C4-2B (cell line): ENCODE data around the gene HOXB1.

Source experiments
- H3K27ac ChIP-seq: fragments of 450-650 bp; 2 replicates; pipeline ENCODE4 v1.5.1; 2017
- ZFX ChIP-seq: fragments of 450-650 bp; IDR thresholded peaks from 2 replicates; pipeline ENCODE4 v1.6.1; 2017
- TF ChIP-seq, protein P1 (sequence below): fragments of 450-650 bp; conservative IDR thresholded peaks from 2 replicates; pipeline ENCODE4 v1.5.1; 2017; ENCODE audit warnings: mild to moderate bottlenecking

HOXB1 gene

DNA sequence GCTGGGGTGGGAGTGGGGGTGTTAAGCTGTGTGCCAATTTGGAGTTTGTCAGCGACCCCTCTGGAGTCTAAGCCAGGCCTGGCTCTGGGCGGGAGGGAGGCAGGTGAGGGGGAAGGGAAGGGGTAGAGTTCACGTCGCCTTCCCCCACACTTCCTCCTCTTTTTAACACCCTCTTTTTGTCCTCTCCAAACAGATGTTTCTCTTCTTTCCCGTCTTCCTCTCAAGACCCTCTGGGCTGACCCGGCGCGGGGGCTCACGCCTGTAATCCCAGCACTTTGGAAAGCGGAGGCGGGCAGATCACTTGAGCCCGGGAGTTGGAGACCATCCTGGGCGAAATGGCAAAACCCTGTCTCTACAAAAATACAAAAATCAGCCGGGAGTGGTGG is 3.3 kb downstream of the HOXB1 start:
- no peak for TF ChIP-seq ZFX
- TF ChIP-seq, protein P1, sequence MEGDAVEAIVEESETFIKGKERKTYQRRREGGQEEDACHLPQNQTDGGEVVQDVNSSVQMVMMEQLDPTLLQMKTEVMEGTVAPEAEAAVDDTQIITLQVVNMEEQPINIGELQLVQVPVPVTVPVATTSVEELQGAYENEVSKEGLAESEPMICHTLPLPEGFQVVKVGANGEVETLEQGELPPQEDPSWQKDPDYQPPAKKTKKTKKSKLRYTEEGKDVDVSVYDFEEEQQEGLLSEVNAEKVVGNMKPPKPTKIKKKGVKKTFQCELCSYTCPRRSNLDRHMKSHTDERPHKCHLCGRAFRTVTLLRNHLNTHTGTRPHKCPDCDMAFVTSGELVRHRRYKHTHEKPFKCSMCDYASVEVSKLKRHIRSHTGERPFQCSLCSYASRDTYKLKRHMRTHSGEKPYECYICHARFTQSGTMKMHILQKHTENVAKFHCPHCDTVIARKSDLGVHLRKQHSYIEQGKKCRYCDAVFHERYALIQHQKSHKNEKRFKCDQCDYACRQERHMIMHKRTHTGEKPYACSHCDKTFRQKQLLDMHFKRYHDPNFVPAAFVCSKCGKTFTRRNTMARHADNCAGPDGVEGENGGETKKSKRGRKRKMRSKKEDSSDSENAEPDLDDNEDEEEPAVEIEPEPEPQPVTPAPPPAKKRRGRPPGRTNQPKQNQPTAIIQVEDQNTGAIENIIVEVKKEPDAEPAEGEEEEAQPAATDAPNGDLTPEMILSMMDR: no peak
- H3K27ac ChIP-seq: no peak overlapping the region

DNA sequence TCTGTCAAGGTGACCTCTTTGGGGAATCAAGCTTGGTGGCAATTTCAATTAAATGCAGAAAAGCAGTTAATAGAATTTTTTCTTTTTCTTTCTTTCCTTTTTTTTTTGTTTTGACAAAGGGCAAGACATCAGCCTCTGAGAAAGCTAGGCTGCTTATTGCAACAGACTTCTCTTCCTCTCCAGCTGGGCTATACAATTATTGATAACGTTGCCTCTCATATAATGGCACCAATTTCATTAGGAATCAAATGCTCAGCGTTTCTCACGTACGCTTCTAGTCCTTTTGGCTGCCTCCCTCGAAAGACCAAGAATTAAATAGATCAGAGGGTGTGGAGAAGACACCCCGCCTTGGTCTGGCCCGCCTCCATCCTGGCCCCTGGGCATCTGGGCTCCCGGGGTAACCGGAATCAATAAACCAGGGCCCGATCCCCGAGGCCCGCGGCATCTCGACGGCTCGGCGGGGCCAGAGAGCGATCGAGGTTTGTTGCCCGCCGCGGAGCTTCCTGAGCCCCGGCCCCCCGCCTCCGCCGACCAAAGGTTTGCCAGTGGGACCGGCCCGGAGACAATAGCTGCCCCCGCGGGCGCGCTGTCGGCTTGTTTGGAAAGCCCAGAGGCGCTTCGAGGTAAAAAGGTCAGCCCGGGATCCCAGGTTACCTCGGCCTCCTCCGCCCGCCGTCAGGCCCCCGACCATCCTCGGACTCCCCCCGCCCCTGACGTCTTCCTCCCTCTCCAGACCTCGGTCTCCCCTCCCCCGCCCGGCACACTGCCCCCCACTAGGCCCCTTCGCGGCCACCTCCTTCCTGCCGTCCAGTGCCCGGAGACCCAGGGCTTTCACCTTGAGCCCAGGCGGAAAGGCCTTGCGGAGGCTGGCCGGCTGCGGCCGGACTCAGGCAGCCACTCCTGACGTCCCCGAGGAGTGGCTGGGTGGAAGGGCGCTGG is 3.9 kb downstream of the HOXB1 start:
- no peak overlapping the region for H3K27ac ChIP-seq
- TF ChIP-seq, protein P1: no peak

DNA sequence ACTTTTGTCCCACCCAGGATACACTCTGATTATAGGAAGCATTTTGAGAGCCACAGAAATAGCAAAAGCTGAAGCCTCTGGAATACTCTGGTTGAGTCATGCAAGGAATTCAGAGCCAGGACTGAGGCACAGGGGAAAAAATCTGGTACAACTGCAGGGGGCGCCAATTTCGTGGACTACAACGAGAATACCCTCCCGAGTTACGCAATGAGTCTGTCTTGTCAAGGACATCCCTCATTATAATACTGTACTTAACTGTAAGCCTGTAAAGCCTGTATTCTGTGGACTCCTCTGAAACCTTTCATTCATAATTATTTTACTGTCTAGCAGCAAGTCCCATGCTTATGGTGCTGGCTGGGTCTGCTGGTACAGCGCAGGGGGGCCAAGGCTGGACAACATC is 7.8 kb downstream of the HOXB1 start:
- H3K27ac ChIP-seq: peak overlapping the region; percentile 34; the same call in 1 of the 2 replicates

DNA sequence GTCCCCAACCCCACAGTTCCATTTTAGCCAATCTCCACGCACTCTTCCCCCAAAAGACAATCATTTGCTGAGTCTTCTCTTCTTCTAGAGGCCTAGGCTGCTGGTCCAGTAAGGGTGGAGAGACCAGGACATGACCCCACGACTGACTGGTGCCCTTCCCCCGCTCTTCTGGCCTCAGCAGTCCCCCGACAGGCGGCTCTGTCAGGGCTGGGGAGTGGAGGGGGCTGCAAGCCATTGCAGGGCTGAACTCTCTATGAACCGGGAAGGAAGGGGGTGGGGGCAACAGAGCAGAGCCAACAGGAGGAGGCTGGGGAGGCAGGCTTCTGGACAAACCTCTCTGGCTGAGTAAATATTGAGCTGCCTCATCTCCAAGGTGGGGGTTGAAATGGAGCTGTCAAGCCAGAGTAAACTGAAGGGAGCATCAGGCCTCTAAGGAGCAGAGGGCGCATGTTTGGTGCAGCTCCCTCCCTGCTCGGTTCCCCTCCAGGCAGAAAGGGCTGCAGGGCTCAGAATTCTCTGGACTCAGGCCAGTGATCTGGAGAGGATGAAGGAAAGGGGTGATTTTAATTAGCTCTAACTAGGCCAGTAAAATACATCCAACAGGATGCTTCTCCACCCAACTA is 8.7 kb downstream of the HOXB1 start:
- H3K27ac ChIP-seq: peak overlapping the region; percentile 34
- TF ChIP-seq, protein P1: no peak
- no peak for TF ChIP-seq ZFX

More for the DNA sequence above, 7.8 kb downstream of the HOXB1 start:
- TF ChIP-seq, protein P1: no peak
- TF ChIP-seq ZFX: no peak

DNA sequence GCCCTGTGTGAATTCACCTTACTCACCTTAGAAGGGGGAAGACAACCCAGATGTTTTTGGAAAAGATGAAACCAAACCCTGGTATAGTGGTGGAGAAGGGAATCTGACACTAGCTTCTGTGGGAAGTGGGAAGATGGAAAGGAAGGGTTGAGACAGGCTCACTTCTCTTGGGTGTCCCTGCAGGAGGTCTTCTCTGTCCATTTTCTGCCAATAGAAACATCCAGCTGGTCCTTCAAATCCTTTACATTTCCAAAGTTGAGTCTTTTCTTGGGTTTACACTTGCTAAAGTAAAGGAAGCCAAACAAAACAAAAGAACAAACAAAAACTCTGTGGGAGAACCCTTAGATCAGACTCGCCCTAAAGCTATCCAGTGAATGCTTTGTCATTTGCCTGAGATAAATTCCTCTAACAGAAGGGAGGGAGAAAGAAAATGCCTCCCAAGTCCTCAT is 10.2 kb downstream of the HOXB1 start:
- no peak for TF ChIP-seq ZFX
- TF ChIP-seq, protein P1: no peak
- H3K27ac ChIP-seq: no peak overlapping the region

DNA sequence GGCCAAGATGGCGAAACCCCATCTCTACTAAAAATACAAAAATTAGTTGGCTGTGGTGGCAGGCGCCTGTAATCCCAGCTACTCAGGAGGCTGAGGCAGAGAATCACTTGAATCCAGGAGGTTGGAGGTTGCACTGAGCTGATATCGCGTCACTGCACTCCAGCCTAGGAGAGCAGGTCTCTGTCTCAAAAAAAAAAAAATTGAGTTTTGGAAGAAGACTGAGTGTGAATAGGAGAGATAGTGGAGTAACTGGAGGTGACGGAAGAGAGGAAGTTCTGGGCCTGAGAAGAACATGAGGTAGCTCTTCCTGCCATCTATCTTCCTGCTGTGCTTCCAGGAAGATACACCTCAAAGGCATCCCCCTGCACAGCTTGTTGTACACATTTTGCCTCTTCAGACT is 11.4 kb downstream of the HOXB1 start:
- TF ChIP-seq, protein P1: no peak
- TF ChIP-seq ZFX: no peak
- H3K27ac ChIP-seq: no peak overlapping the region

DNA sequence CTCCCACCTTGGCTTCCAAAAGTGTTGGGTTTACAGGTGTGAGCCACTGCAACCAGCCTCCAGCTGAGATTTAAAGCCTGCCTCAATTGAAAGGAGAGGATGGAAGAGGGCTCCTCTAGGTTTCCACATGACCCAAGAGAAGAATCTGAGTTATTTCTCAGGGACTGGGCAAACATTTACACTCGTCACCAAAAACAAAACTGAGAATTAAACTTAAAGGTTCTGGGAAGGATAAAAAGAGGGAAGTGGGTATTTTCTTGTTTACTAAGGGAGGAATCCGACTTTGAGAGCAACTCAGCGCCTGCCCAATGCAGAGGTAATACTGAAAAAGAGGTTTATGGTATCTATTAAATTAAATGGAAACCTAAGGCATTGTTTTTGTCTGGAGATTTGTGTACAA is 13.3 kb downstream of the HOXB1 start:
- TF ChIP-seq, protein P1: no peak
- no peak for TF ChIP-seq ZFX

More for the DNA sequence above, 13.3 kb downstream of the HOXB1 start:
- no peak overlapping the region for H3K27ac ChIP-seq
